OCI-LY1 (cell line): ENCODE data around the gene MRGPRF.
A peak's percentile ranks its signal among the peaks of the same experiment; 100 is the strongest.

Experiments used
- H2AFZ ChIP-seq: fragments of 200-600 bp; sonication (generic), shearing (Covaris generic); 2 replicates; pipeline ENCODE4 v1.6.0; 2014; ENCODE audit warnings: antibody characterized with exemption, mild to moderate bottlenecking, low read length
- H3F3A ChIP-seq: fragments of 200-600 bp; sonication (generic), shearing (Covaris generic); 2 replicates; pipeline ENCODE4 v1.6.0; 2014; ENCODE audit warnings: mild to moderate bottlenecking, antibody characterized with exemption, low read length, moderate library complexity; ENCODE audit not compliant: insufficient read depth
- H3K27ac ChIP-seq: fragments of 200-600 bp; sonication (generic); 2 replicates; pipeline ENCODE4 v1.5.1; 2014; ENCODE audit warnings: low read length, mixed run types, mild to moderate bottlenecking, low read depth; ENCODE audit not compliant: poor library complexity, severe bottlenecking
- H3K27me3 ChIP-seq: fragments of 200-600 bp; sonication (generic); 2 replicates; pipeline ENCODE4 v1.6.0; 2014; ENCODE audit warnings: antibody characterized with exemption, mild to moderate bottlenecking, low read length, moderate library complexity; ENCODE audit not compliant: insufficient read depth
- H3K36me3 ChIP-seq: fragments of 200-600 bp; sonication (generic); 2 replicates; pipeline ENCODE4 v1.6.1; 2014; ENCODE audit warnings: mild to moderate bottlenecking, antibody characterized with exemption, low read length, moderate library complexity, mixed read lengths; ENCODE audit not compliant: insufficient read depth
- H3K4me1 ChIP-seq: fragments of 200-600 bp; sonication (generic); 2 replicates; pipeline ENCODE4 v1.5.1; 2014; ENCODE audit warnings: mild to moderate bottlenecking, low read length, moderate library complexity; ENCODE audit not compliant: insufficient read depth, severe bottlenecking
- H3K4me2 ChIP-seq: fragments of 200-600 bp; sonication (generic), shearing (Covaris generic); 2 replicates; pipeline ENCODE4 v1.6.1; 2014; ENCODE audit warnings: low read length
- H3K4me3 ChIP-seq: fragments of 200-600 bp; sonication (generic); 2 replicates; pipeline ENCODE4 v1.5.1; 2014; ENCODE audit warnings: low read length, low read depth, mild to moderate bottlenecking, mixed read lengths; ENCODE audit not compliant: poor library complexity, severe bottlenecking
- H3K79me2 ChIP-seq: fragments of 200-600 bp; shearing (Covaris generic); 2 replicates; pipeline ENCODE4 v1.6.1; 2016; ENCODE audit warnings: mixed run types, low read length, mixed read lengths; ENCODE audit not compliant: insufficient read depth
- H3K9ac ChIP-seq: fragments of 200-600 bp; sonication (generic), shearing (Covaris generic); 2 replicates; pipeline ENCODE4 v1.6.1; 2014; ENCODE audit warnings: mild to moderate bottlenecking, low read length, mixed read lengths
- H3K9me2 ChIP-seq: fragments of 200-600 bp; sonication (generic), shearing (Covaris generic); 2 replicates; pipeline ENCODE4 v1.6.1; 2014; ENCODE audit warnings: low read depth, mild to moderate bottlenecking, low read length, mixed read lengths
- H3K9me3 ChIP-seq: fragments of 200-600 bp; shearing (Covaris generic); 2 replicates; pipeline ENCODE4 v1.6.1; 2014; ENCODE audit warnings: low read length, mixed read lengths
- H4K20me1 ChIP-seq: fragments of 200-600 bp; sonication (generic), shearing (Covaris generic); 2 replicates; pipeline ENCODE4 v1.6.0; 2016; ENCODE audit warnings: mild to moderate bottlenecking, low read length; ENCODE audit not compliant: insufficient read depth
- CTCF ChIP-seq: fragments of 200-600 bp; sonication (generic), shearing (Covaris generic); IDR thresholded peaks from 2 replicates; pipeline ENCODE4 v1.5.1; 2017; ENCODE audit warnings: mild to moderate bottlenecking, antibody characterized with exemption, low read length, moderate library complexity, mixed read lengths
- EZH2 ChIP-seq: fragments of 200-600 bp; sonication (generic), shearing (Covaris generic); IDR thresholded peaks from 2 replicates; pipeline ENCODE4 v1.8.0; 2017; ENCODE audit warnings: borderline replicate concordance, mixed run types, mild to moderate bottlenecking, antibody characterized with exemption, low read length, moderate library complexity, mixed read lengths

The MRGPRF gene

GRCh38 chr11:69051381-69052342 is 38.6 kb upstream of the MRGPRF start:
- H4K20me1 ChIP-seq = no peaks in the 10 kb centered on the region
- H2AFZ ChIP-seq = no peak overlapping the region
- H3K9me3 ChIP-seq = no peaks in the 10 kb centered on the region
- peak overlapping the region; percentile 56 for H3K27ac ChIP-seq
- TF ChIP-seq EZH2 = no peak
- no peak for TF ChIP-seq CTCF
- H3K4me3 ChIP-seq = no peak overlapping the region
- H3K4me1 ChIP-seq = peaks cover 72% of the 10 kb centered on the region
- no peaks in the 10 kb centered on the region for H3K27me3 ChIP-seq
- no peaks in the 10 kb centered on the region for H3K9me2 ChIP-seq
- H3K79me2 ChIP-seq = no peaks in the 10 kb centered on the region
- H3K9ac ChIP-seq = no peak overlapping the region; the same call in 1 of the 2 replicates
- H3K4me2 ChIP-seq = peak overlapping the region; percentile 37
- peaks cover 10% of the 10 kb centered on the region; the same call in 1 of the 2 replicates for H3K36me3 ChIP-seq
- no peaks in the 10 kb centered on the region for H3F3A ChIP-seq

GRCh38 chr11:69050592-69051380 is 37.7 kb upstream of the MRGPRF start:
- peak overlapping the region; percentile 32 for H3K4me2 ChIP-seq
- no peak overlapping the region for H3K9ac ChIP-seq

More at GRCh38 chr11:69050592-69051380, 37.7 kb upstream of the MRGPRF start:
- no peak overlapping the region for H2AFZ ChIP-seq
- H3K9me3 ChIP-seq = no peaks in the 10 kb centered on the region
- H3K4me3 ChIP-seq = no peak overlapping the region
- H3K4me1 ChIP-seq = peaks cover 63% of the 10 kb centered on the region
- no peaks in the 10 kb centered on the region for H3K27me3 ChIP-seq
- no peaks in the 10 kb centered on the region for H4K20me1 ChIP-seq
- H3K36me3 ChIP-seq = peaks cover 10% of the 10 kb centered on the region; the same call in 1 of the 2 replicates
- no peaks in the 10 kb centered on the region for H3K79me2 ChIP-seq
- H3F3A ChIP-seq = no peaks in the 10 kb centered on the region
- H3K9me2 ChIP-seq = no peaks in the 10 kb centered on the region
- no peak for TF ChIP-seq EZH2
- no peak for TF ChIP-seq CTCF
- peak overlapping the region; percentile 56 for H3K27ac ChIP-seq
